Colon (tissue), 2 donors: ENCODE measurements around the gene TCEANC2.
A peak's percentile ranks its signal among the peaks of the same experiment; 100 is the strongest.
"Not testable (repeated sequence)": the region's sequence is repeated elsewhere in the genome, so short reads cannot be mapped to it uniquely, and the experiment has no call there.

Experiments used
- FAIRE-seq: peaks from 2 replicates; lab custom pipeline; 2012; peaks lifted over from hg19 to GRCh38; lab: Jason Lieb, UNC
- donor health status: control.
- donor health status: control.

Gene TCEANC2

DNA sequence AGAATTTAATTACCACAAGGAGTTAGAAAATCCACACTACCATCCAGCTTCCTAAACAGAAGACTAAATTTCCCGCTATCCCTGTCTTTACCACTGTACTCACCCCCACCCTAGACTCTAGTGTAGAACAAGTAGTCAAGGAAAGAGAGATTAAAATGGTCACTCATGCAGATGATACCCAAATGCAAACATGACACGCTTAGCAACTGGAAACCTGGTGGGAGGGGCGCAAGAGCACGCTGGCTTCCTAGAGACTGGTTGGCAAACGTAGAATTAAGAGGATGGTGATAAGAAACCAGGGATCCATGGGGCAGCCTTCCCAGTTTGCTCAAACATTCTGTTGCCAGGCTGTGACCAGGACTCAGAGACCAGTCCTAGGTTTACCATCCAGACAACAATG is 25.6 kb upstream of the TCEANC2 start:
- no peak for FAIRE-seq

GRCh38 chr1:54028306-54029251 is 24.8 kb upstream of the TCEANC2 start:
- FAIRE-seq, result no peak

DNA sequence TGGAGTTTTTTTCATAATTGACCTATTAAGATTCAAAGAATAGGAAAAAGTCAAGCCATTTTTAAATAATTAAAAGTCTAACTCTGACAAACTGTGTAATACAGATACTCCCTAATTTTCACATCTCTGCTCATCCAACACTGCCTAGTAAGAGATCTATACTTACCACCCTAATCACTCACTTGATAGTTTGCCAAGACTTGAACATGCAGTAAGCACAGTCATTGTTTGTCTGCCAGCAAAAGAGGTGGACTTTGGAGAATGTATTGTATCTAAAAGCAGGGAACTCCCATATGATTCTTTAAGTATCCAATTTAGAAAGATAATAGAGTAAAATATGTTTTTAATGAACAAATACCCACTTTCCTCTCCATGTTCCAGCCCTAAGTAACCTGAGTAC is 15.9 kb upstream of the TCEANC2 start:
- FAIRE-seq, result no peak

DNA sequence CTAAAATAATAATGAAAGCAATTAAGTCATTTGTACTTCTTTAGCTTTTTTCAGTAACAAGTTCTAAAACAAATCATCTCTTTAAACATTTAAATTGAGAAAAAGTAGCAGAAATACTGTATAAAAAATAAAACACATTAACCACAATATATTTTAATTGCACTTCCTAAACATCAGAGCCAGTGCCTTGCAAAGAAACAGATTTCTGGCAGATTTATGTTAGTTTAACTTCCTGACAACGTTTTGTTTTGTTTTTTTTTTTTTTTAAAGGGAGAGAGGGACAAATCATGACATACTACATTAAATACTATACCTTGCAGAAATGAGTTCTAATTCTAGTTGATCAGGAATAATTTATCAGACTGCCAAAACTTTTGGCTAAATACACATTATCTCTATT is 11.6 kb upstream of the TCEANC2 start:
- no peak for FAIRE-seq

GRCh38 chr1:54045496-54045895 is 7.9 kb upstream of the TCEANC2 start:
- FAIRE-seq, result no peak

- no peak for FAIRE-seq
Measured at GRCh38 chr1:54046671-54047383, 6.6 kb upstream of the TCEANC2 start.

- FAIRE-seq, result no peak
Measured at GRCh38 chr1:54047384-54048305, 5.8 kb upstream of the TCEANC2 start.

GRCh38 chr1:54050435-54050834 is 3.0 kb upstream of the TCEANC2 start:
- not testable (repeated sequence) for FAIRE-seq

DNA sequence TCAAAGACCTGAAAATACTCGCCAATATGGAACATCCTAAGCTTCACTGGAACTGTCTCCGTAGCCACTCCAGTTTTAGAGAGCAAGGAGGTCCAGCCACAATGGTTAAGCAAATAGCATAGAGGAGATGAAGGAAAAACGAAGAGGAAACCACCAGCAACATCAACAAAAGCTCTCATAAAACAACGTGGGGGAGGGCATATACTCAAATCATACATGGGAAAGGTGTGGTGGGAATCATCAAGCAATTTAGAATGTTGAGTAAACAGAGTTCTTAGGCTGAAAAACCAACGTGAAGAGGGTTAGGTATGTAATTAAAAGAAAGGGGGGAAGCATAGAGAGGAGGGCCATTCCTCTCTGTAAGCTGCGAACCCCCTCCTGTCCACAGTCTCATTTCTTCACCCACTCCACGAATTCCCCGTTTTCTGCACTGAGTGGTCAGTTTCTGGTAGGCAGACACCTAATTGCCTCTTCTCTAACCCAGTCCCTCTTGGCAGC is 1.4 kb upstream of the TCEANC2 start:
- FAIRE-seq, result no peak

GRCh38 chr1:54052431-54052933 is 926 bp upstream of the TCEANC2 start:
- no peak for FAIRE-seq

- FAIRE-seq, result no peak
Measured at GRCh38 chr1:54053745-54054437, 483 bp downstream of the TCEANC2 start.

- no peak for FAIRE-seq
Measured at GRCh38 chr1:54054438-54054749, 986 bp downstream of the TCEANC2 start.

DNA sequence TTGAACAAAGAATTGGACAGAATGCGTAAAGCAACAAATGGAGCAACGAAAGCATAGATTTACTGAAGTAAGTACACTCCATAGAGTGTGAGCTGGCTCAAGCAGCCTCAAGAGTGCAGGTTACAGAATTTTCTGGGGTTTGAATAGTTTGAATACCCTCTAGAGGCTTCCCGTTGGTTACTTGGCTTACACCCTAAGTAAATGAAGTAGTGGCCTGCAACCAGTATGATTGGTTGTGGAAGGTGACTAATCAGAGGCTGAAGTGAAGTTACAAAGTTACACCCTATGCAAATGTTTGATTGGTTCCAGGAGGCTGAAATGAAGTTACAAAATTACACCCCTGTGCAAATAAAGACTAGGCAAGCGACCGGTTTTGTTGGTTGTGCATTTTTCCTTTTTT is 10.9 kb downstream of the TCEANC2 start:
- FAIRE-seq, result no peak

- no peak for FAIRE-seq
Measured at GRCh38 chr1:54069791-54070170, 16.4 kb downstream of the TCEANC2 start.

GRCh38 chr1:54070171-54070837 is 16.9 kb downstream of the TCEANC2 start:
- FAIRE-seq, result peak; percentile 82

GRCh38 chr1:54077359-54077758 is 24.0 kb downstream of the TCEANC2 start:
- no peak for FAIRE-seq

GRCh38 chr1:54080598-54081049 is 27.2 kb downstream of the TCEANC2 start:
- FAIRE-seq, result no peak

DNA sequence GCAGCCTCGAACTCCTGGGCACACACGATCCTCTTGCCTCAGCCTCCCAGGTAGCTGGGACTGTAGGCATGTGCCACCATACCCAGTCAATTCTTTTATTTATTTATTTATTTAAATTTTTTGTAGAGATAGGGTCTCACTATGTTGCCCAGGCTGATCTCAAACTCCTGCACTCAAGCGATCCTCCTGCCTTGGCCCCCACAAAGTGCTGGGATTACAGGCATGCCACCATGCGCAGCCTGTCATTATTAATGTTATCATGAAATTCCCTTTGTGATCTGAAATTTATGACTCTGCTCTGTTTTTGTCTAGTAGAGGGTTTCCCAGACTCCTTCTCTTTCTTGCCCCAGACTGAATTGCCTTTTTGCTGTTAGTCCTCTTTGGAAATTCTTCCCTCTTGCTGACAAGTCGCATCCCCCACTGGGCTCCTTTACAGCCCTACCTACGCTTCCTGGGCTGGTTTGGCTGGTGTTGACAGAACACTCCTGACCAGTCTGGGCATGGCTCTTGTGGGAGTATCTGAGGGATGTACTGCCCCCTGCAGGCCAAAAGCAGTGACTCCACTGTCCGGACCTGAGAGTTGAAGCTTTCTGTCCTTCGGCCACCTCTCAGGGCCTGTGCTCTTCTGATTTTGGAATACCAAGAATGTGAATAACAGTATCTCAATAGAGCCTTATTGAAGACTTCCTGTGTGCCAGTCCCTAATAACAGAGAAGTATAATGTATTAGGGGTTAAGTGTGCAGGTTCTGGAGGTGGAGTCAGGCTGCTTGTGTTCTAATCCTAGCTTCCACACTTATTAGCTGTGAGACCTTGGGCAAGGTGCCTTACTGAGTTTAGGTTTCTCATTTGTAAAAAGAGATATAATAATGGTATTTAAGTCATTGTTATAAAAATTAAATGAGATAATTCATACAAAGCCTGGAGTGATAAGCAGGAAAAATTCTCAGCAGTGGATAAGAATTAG is 28.2 kb downstream of the TCEANC2 start:
- FAIRE-seq, result no peak

DNA sequence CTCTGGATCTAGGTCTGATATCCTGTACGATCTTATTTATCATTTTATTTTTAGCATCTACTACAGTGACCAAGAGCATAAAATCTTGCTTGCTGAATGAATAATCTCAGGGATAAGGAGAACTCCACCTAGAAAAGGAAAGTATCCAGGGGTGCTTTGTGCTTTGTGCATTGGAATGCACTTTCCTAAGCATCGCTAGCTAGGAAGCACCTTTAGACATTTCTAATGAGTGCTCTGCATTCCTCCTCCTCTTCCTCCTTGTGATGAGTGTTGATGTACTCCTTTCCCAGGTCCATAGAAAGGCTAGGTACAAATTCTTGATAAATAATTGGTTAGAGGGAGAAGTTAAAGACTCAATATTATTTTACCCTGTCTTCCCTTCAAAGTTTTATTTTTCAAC is 31.4 kb downstream of the TCEANC2 start:
- FAIRE-seq, result no peak

DNA sequence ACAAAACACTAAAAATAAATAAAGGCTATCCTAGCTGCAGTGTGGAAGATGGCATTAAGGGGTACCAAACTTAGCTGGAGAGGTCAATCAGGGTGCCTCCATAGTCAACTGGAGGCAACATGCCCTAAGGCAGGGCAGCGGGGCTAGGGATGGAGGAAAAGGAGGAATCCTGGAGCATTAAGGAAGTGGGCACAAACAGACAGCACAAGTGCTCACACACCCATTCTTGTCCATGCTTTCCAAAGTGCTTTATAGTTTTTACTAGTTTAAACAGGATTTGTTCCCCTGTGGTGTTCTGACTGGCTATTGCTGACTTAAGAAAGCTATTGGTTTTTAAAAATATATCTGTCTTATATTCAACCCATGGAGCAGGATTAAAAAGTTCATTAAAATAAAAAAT is 33.3 kb downstream of the TCEANC2 start:
- no peak for FAIRE-seq
